Activated T-cell treated with anti-CD3 and anti-CD28 coated beads, Interleukin-2, amount 50 U/mL, for 1 hour (primary cell): ENCODE measurements around the gene RAB3GAP1.

ENCODE experiments used
- DNase-seq: peaks from one replicate; pipeline ENCODE4 v3.0.0-alpha.2; 2020

Gene RAB3GAP1

DNA sequence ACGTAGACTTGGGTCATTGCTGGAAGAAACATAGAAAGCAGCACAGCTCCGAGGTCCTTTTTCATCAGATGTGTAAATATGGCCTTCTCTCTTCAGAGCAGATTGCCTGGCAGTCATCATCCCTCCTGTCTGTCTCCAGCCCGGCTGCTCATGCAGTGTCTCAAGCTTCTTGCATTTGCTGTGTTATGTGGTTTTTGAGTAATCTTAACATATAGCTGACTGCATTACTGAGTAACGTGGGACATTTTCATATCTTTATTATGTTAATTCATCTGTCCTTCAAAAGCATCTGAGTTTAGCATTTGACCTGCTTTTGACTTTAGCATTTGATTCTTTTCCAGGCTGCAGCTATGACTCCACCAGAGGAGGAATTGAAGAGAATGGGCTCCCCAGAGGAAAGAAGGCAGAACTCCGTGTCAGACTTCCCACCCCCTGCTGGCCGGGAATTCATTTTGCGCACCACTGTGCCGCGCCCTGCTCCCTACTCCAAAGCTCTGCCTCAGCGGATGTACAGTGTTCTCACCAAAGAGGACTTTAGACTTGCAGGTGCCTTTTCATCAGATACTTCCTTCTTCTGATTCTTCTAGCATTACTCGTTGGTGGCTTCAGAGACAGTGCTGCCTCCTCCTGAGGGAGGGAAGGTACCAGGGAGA lies 116.2 kb downstream of the RAB3GAP1 start:
- no peak for DNase-seq

DNA sequence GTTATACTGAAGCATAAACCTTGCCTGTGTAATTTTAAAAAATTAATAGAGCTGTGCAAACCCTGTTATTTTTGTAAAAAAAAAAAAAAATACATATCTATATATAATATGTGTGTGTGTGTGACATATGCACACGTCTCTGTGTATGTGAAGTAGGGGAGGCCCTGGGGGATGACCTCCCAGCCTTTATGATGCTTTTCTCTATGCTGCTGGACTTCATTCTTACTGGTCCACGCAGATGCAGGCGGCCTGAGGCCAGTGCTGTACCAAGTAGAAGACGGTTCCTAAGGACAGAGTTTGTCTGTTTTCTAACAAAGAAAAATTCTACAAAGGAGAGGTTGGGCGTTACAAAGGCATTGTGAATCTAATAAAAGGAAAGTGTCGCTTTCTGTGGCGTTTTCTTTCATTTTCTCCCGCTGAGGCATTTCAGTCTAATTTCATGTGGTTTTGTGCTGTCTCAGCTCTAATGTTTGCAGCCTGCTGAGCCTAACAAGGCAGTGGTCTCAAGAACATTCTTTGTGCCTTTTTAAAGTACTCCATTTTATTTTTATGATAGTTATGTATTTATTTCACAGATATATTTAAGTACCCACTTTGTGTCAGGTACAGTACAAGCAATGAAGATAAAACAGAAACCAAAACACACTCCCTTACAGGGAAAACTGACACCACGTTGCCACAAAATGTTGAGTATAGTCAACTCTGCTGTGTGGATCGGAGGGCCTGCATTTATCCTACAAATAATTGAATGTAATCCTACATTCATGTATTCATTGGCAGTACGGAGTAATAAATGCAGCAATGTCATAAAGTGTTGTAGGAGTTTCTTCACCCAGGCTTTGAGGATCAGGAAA lies 118.0 kb downstream of the RAB3GAP1 start:
- no peak for DNase-seq

DNA sequence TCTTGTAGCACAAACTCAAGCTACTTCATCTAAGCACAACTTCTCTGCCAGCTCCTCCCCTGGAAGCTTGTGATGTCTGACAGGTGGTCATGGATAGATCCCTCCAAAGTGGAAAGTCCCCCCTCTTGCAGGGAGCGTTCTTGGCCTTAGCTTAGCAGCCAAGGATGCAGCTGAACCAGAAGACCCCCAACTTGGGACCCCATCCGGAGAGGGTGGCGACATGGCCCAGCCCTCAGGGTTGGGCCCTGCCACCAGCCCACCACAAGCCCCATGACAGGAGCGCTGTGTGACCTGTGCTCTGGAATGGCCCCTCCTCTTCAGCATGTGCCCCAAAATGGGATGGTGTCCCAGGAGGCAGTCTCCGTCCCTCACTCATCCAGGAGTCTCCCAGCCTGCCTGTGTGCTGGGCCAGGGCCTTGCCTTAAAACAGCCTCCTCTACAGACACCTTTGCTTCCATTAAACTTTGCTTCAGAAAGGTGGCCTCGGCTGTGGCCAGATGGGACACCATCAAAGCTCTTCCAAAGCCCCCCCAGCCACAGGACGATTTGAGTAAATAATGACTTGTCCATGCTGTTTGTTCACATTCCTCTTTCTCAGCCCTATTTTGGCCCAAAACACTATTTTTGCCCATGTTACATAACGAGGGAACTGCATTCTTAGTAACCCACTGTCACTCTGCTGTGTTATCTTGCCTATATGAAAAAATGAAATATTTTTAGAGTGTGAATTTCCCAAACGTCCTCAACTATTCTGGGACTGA lies 122.1 kb downstream of the RAB3GAP1 start:
- no peak for DNase-seq

DNA sequence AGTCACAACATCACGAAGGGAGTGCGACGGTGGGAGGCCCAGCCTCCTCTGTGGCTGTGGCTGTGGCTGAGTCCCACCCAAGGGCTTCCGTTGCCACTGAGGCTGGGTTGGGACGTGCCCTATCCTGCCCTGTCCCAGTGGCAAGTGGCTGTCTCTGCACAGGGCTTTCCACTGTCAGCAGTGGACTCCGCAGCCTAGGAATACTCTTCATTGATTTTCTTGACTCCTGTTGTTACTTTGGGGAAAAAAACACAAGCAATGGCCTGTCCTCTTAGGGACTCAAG lies 122.7 kb downstream of the RAB3GAP1 start:
- no peak for DNase-seq

DNA sequence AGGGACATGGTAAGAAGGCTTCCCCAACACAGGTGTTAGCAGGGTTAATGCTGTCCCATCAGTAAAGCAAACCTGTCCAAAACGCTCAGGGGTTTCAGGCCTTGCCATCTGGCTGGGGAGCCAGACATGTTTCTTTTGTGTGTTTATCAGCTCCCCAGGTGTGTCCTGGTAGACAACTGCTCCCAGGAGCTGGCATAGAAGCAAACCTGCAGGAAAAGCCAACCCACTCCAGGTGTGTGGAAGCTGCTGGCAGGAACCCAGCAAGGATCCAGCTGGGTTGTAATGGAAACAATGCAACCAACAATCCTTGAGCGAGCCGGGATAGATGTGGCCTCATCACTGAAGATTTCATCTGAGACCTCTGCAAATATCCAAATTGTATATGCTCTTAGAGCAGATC lies 123.1 kb downstream of the RAB3GAP1 start:
- DNase-seq = no peak

DNA sequence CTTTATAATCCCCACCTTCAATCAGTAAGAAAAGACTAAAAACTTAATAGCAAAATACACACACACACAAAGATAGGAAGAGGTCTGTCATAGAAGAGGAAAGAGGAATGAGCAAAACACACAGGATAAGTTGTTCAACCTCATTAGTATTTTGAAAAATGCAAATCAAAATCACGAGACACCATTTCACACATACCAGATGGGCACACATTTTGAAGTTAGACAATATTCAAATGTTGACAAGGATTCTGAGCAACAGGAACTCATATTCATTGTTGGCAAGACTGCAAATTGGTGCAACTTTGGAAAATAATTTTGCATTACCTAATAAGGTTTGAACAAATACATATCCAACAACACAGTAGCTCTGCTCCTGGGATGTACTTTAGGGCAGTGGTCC lies 127.6 kb downstream of the RAB3GAP1 start:
- no peak for DNase-seq

DNA sequence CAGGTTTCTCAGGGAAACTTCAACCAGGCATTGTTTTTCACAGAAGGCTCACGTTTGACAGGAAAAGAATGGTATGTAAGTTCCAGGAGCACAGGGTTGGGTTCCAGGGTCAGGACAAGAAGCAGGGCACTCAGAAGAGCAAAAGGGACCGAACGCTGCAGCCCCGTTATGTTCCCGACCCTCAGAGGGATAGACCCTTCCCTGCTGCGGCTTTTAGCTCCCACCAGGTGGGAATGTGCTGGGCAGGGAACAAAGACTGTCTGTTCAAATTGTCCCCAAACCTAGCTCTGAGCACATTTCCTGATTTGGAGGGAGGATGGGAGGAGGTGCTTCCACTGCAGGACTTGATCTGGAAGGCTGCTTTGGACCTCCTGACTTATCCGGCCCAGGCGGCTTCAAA lies 130.1 kb downstream of the RAB3GAP1 start:
- no peak for DNase-seq

DNA sequence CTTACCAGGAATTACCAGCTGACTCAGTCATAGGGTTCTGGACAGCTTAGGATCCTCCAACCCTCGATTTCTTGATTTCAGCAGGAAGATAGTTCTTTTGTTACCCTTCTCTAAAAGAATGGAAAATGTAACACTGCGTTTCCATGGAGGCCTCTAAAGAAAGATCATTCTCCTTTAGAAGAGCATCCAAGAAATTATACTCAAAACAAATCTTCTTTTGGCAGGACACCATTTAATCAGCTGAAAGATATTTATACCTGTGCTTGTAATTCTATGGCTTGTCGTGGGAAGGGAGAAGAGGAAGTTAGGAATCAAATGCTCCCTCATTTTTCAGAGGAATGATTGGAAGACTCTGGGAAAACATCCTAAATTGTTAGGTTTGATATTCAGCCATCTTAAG lies 130.5 kb downstream of the RAB3GAP1 start:
- no peak for DNase-seq

DNA sequence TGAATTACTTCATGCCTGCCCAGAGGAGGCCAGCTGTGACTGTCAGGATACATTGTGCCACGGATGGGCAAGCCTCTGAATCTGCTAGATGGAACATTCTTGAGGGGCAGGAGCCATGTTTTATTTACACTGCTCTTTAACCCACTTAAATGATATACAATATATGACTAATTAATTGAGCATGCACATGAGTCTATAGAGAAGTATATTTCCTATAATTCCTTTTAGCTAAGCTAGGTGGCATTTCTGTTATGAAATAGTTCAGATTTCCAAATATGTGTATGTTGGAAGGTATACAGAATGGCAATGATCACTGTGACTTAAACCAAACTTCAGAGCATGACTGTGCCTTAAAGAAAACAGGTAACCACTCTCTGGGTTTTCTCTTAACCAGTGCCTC lies 131.7 kb downstream of the RAB3GAP1 start:
- no peak for DNase-seq

DNA sequence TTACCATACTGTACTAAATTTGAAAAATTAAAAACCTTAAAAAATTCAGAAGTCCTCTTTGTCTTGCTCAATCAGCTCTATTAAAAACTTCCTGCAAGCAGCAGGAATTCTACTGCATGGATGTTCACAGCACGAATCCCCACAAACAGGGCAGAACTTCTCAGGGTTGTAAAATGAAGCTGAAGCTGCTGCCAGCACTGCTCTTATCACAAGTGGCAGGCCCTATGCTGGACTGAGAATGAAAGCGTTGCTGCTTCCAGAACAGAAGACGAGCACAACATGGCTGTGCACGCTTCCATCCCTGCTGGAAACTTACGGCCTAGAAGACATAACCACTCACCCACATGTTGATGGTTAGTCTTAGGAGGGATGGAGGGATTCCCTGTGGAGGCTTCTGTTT lies 134.0 kb downstream of the RAB3GAP1 start:
- DNase-seq = no peak

DNA sequence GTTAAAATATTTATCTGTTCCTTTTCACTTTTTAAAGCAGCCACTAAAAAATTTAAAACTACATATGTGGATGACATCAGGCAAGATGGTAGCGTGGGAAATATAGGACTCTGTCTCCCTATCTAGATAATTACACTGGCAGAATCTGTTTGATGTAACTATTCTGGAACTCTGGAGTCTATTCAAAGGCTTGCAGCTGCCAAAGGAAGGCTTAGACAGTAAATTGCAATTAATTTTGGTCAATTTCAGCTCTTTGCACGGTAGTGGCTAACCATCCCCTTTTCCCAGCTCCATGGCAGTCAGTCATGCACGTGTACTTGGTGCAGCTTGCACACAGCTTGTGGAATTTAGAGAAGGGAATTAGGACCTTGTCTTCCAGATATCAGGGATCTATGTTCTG lies 135.2 kb downstream of the RAB3GAP1 start:
- no peak for DNase-seq

DNA sequence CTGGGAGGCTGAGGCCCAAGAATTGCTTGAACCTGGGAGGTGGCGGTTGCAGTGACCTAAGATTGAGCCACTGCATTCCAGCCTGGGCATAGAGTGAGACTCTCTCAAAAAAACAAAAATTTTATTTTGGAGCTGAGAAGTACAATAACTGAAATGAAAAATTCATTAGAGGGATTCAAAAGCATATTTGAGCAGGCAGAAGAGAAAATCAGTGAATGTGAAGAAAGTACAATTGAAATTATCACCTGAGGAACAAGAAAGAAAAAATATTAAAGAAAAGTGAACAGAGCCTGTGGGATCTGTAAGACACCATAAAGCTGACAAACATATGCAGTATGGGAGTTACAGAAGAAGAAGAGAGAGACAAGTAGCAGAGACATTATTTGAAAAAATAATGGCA lies 137.1 kb downstream of the RAB3GAP1 start:
- DNase-seq = no peak

DNA sequence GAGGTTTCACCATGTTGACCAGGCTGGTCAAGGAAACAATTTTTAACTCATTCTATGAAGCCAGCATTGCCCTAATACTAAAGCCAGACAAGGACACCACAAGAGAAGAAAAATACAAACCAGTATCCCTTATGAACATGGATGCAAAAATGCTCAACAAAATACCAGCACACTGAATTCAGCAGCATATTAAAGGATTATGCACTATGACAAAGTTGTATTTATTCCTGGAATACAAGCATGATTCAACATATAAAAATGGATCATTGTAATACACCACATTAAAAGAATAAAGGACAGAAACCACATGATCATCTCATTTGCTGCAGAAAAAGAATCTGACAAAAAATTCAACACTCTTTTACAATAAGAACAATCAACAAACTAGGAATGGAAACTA lies 138.7 kb downstream of the RAB3GAP1 start:
- no peak for DNase-seq

DNA sequence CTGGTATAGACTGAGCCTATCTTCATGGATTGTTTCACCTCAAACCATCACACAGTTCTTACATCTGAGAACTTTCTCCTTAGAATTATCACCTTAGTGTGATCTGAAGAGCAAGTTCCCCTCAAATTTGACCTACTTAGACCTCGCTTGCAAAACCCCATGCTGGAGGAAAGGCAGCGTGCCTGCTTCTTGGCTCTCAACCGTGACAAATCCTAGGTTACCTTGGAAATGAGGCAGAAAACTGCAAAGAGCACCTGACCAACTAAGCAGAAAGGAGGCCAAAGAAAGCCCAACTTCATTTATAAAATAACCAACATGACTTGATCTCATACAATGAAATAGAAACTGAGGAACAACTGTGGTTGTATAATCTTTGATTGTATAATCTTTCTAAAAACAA lies 146.4 kb downstream of the RAB3GAP1 start:
- DNase-seq = no peak

DNA sequence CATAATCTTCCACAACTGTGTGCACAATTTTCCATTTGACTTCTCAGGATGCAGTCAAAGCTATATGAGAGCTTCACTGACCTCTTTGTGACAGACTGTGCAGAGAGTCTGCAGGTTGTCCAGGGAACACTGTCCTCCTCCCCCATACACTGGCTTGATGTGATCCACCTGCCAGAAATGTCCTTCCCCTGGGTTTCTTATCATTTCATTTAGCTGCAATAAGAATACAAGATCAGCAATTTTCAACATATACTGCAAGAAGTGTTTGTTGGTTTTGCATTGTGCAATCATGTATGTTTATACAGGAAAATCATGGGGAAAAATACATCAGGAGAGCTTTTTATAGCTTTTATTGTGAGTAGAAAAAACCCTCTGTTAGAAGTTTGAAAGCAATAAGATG lies 150.7 kb downstream of the RAB3GAP1 start:
- DNase-seq = no peak

DNA sequence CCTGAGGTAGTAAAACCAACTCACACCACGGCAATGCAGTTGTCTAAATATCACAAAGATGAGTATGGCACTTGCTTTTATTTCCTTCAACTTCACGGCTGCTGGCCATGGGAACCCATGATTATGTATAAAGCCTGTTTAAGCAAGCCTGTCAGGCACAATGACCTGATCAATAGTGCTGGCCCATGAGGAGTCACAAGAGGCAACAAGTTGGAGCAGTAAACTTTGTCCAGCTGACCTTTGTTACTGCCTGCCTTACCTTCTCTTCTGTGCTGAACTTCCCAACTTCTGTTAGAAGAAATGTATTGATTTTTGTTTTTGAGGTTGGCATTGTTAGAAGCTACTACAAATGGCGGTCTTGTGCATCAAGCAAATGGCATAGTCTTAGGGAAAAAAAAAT lies 151.9 kb downstream of the RAB3GAP1 start:
- no peak for DNase-seq

DNA sequence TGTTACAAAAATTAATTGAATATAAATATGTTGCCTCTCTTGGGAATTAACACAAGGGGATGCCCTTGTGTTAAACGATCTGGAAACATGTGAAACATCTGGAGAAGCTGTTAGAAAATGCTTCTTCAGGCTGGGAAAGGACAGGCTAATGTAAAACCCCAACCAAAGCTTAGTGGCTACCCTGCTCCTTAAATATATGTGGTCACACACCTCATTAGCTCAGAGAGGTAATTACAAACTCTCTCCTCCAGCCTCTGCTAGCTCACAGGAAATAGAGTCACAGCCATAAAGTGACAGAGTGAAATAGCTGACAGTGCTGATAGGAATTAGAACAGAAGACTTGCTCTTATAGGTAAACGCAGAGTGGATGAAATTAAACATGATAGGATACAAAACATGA lies 155.9 kb downstream of the RAB3GAP1 start:
- DNase-seq = no peak

DNA sequence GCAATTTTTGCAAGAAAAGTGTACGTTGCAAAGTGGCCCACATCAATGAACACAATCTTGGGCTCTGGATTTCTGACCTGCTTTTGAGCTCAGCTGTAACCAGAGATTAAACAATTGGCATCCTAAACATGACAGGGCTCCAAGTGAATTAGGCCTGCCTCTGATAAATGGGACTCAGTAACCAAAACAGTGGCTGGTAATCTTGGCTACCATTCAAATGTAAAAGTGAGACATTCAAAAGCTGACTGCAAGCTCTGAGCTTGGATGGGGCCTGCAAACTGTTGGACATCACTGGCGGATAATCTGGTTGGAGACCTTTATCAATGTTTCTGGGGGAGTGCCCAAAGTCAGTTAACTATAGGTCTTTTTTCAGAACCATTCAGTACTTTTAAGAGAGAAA lies 160.7 kb downstream of the RAB3GAP1 start:
- DNase-seq = no peak

DNA sequence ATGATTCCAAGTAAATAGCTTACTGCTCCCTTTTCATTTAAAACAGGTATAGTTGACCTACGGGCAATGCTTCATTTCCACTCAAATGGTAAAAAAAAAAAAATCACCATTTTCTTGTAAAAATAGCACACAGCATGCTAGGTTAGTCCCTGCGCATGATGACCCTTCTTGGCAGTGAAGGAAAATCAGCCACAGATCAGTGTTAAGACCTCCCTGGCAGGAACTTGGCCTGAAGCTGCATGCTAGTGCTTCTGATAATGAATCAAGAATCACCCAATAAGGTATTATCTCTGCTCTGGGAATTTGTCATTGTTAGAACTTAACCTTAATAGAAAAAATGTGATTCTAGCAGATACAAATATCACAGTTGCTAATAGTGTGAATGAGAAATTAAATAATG lies 166.3 kb downstream of the RAB3GAP1 start:
- no peak for DNase-seq

DNA sequence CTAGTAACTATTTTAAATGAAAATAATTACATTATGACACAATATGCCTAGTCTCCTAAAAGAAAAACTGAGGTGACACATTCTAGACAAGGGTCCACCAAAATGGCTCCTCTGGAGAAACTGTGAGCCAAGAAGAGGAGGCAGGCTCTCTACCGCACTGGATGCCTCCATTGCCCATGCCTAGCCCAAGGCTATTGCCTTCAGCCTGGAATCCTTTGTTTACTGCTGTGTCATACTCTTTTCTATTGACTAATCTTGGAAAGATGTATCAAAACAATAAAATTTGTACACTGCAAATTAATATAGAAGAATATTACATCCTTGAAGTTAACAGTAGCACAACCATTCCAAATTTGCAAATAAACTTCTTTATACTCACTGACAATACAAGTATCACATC lies 167.1 kb downstream of the RAB3GAP1 start:
- DNase-seq = no peak
